Measurements from ENCODE around the gene EYA4.

GRCh38 chr6:133567636-133568035 is 326.5 kb downstream of the EYA4 start:
- TF ChIP-seq POLR2A (IDR thresholded peaks at IDR 0.05; ENCODE audit: extremely low read depth, insufficient read length) (no peak), CTCF (IDR thresholded peaks at IDR 0.05; ENCODE audit: low read depth, low read length) (no peak)
